Mesenchymal stem cell (in vitro differentiated cells and primary cell): Measurements from ENCODE around the gene TMEM52.

Experiments used
- DNase-seq: peaks from one replicate; pipeline ENCODE4 v3.0.0-alpha.2; 2013
- H2AFZ ChIP-seq: one replicate; pipeline ENCODE4 v1.6.1; 2013; ENCODE audit warnings: low read depth, mild to moderate bottlenecking, control low read depth, inconsistent platforms, low read length, moderate library complexity
- H2AK5ac ChIP-seq: 2 replicates; pipeline ENCODE4 v1.6.1; 2013; ENCODE audit warnings: low read length, moderate library complexity, mild to moderate bottlenecking, inconsistent platforms; ENCODE audit not compliant: severe bottlenecking
- H2BK120ac ChIP-seq: one replicate; pipeline ENCODE4 v1.6.1; 2013; ENCODE audit warnings: low read depth, mild to moderate bottlenecking, inconsistent platforms, low read length, moderate library complexity
- H2BK12ac ChIP-seq, 2 experiments: one replicate each; pipeline ENCODE4 v1.6.1; 2013; ENCODE audit warnings: inconsistent platforms in 2 of 2, low read length in 2 of 2, mild to moderate bottlenecking in 2 of 2, moderate library complexity in 2 of 2, control low read depth in 1 of 2
- H2BK15ac ChIP-seq: one replicate; pipeline ENCODE4 v1.6.1; 2013; ENCODE audit warnings: mild to moderate bottlenecking, low read depth, inconsistent platforms; ENCODE audit not compliant: poor library complexity, severe bottlenecking
- H2BK5ac ChIP-seq: 2 replicates; pipeline ENCODE4 v1.6.1; 2013; ENCODE audit warnings: low read depth, mild to moderate bottlenecking, low read length, control low read depth, inconsistent platforms; ENCODE audit not compliant: poor library complexity, severe bottlenecking
- H3K14ac ChIP-seq, 2 experiments: one replicate each; pipeline ENCODE4 v1.6.1; 2013; ENCODE audit warnings: inconsistent platforms in 2 of 2, low read length in 2 of 2, control low read depth in 1 of 2, mild to moderate bottlenecking in 1 of 2, moderate library complexity in 1 of 2
- H3K18ac ChIP-seq, 2 experiments: one replicate each; pipeline ENCODE4 v1.6.1; 2013; ENCODE audit warnings: inconsistent platforms in 2 of 2, low read length in 2 of 2, control low read depth in 1 of 2, low read depth in 1 of 2, mild to moderate bottlenecking in 1 of 2
- H3K23ac ChIP-seq, 2 experiments: one replicate each; pipeline ENCODE4 v1.6.1; 2013; ENCODE audit warnings: inconsistent platforms in 2 of 2, low read length in 2 of 2, mild to moderate bottlenecking in 2 of 2, moderate library complexity in 2 of 2, control low read depth in 1 of 2
- H3K27ac ChIP-seq: 2 replicates; pipeline ENCODE4 v1.5.1; 2013; ENCODE audit warnings: mild to moderate bottlenecking, moderate library complexity, low read length, control low read depth, inconsistent platforms; ENCODE audit not compliant: poor library complexity, severe bottlenecking
- H3K27me3 ChIP-seq, 2 experiments: 2 replicates each; pipeline versions ENCODE4 v1.6.1 to v1.7.0; 2013; ENCODE audit warnings: low read length in 2 of 2, mild to moderate bottlenecking in 2 of 2, moderate library complexity in 2 of 2, control low read depth in 1 of 2, inconsistent platforms in 1 of 2; ENCODE audit not compliant: control insufficient read depth in 1 of 2, insufficient read depth in 1 of 2
- H3K36me3 ChIP-seq, 2 experiments: 2 replicates each; pipeline versions ENCODE4 v1.6.1 to v1.7.0; 2013; ENCODE audit warnings: low read length in 2 of 2, control low read depth in 1 of 2, inconsistent platforms in 1 of 2, low read depth in 1 of 2, mild to moderate bottlenecking in 1 of 2; ENCODE audit not compliant: insufficient read depth in 2 of 2, control insufficient read depth in 1 of 2
- H3K4ac ChIP-seq, 2 experiments: one replicate each; pipeline ENCODE4 v1.6.1; 2013; ENCODE audit warnings: inconsistent platforms in 2 of 2, low read length in 2 of 2, mild to moderate bottlenecking in 2 of 2, moderate library complexity in 2 of 2, control low read depth in 1 of 2, low read depth in 1 of 2
- H3K4me1 ChIP-seq: 2 replicates; pipeline ENCODE4 v1.6.1; 2013; ENCODE audit warnings: low read depth, low read length, control low read depth; ENCODE audit not compliant: control insufficient read depth, insufficient read depth
- H3K4me2 ChIP-seq: 2 replicates; pipeline ENCODE4 v1.6.1; 2013; ENCODE audit warnings: low read length, mild to moderate bottlenecking, inconsistent platforms; ENCODE audit not compliant: poor library complexity, severe bottlenecking
- H3K4me3 ChIP-seq, 2 experiments: 2 replicates each; pipeline versions ENCODE4 v1.5.1 to v1.7.0; 2013; ENCODE audit warnings: low read length in 2 of 2, mild to moderate bottlenecking in 2 of 2, control low read depth in 1 of 2, low read depth in 1 of 2; ENCODE audit not compliant: insufficient read depth in 1 of 2
- H3K79me1 ChIP-seq: replicated peaks from 2 replicates; pipeline ENCODE4 v1.6.1; 2013; ENCODE audit warnings: mild to moderate bottlenecking, control low read depth, low read length, inconsistent platforms; ENCODE audit not compliant: poor library complexity, severe bottlenecking
- H3K9ac ChIP-seq: 2 replicates; pipeline ENCODE4 v1.7.0; 2013; ENCODE audit warnings: mild to moderate bottlenecking, low read length, moderate library complexity
- H3K9me3 ChIP-seq: 2 replicates; pipeline ENCODE4 v1.7.0; 2013; ENCODE audit warnings: mild to moderate bottlenecking, low read length; ENCODE audit not compliant: control insufficient read depth
- H4K8ac ChIP-seq: one replicate; pipeline ENCODE4 v1.6.1; 2013; ENCODE audit warnings: inconsistent platforms, mild to moderate bottlenecking, low read length, moderate library complexity
- H4K91ac ChIP-seq: one replicate; pipeline ENCODE4 v1.6.1; 2013; ENCODE audit warnings: mild to moderate bottlenecking, low read length, inconsistent platforms
- WGBS: methylation state at CpG from one replicate; pipeline ENCODE4 v1.1.7; 2013; ENCODE audit warnings: mixed read lengths; 5-methylcytosine and 5-hydroxymethylcytosine counted together

TMEM52 gene

GRCh38 chr1:1957533-1957961, 38.5 kb upstream of the TMEM52 start:
- Histone ChIP-seq H3K4me3 (no peak overlapping the region), H3K36me3 (no peaks in the 10 kb centered on the region), H3K79me1 (no peaks in the 10 kb centered on the region), H2BK15ac (no peak overlapping the region), H3K27me3 (peaks cover 26 to 61% of the 10 kb centered on the region in 2 experiments), H3K4ac (no peak overlapping the region), H4K91ac (no peak overlapping the region), H3K9me3 (no peaks in the 10 kb centered on the region), H2AK5ac (no peak overlapping the region), H2BK5ac (no peak overlapping the region), H3K4me2 (no peak overlapping the region), H3K9ac (no peak overlapping the region), H3K14ac (no peak overlapping the region), H3K27ac (no peak overlapping the region), H2BK12ac (no peak overlapping the region), H3K23ac (no peak overlapping the region), H4K8ac (no peak overlapping the region), H2AFZ (no peak overlapping the region), H2BK120ac (no peak overlapping the region), H3K18ac (no peak overlapping the region), H3K4me1 (peaks cover 11% of the 10 kb centered on the region)
- DNase-seq, result no peak
- 73% methylated on average over 20 of the region's 22 CpGs for WGBS

- peaks cover 26 to 57% of the 10 kb centered on the region in 2 experiments for H3K27me3 ChIP-seq
Observed at GRCh38 chr1:1956586-1957532, 37.8 kb upstream of the TMEM52 start.

GRCh38 chr1:1956101-1956500, 37.0 kb upstream of the TMEM52 start:
- Histone ChIP-seq H3K9ac (no peak overlapping the region), H3K4me1 (peaks cover 11% of the 10 kb centered on the region), H3K9me3 (no peaks in the 10 kb centered on the region), H2BK12ac (no peak overlapping the region), H3K36me3 (no peaks in the 10 kb centered on the region), H3K4me3 (no peak overlapping the region), H2AK5ac (no peak overlapping the region), H3K23ac (no peak overlapping the region), H4K91ac (no peak overlapping the region), H3K79me1 (no peaks in the 10 kb centered on the region), H2BK5ac (no peak overlapping the region), H3K27ac (no peak overlapping the region), H2BK15ac (no peak overlapping the region), H3K4me2 (no peak overlapping the region), H3K27me3 (peaks cover 21 to 57% of the 10 kb centered on the region in 2 experiments), H2BK120ac (no peak overlapping the region), H3K18ac (no peak overlapping the region), H2AFZ (no peak overlapping the region), H3K14ac (no peak overlapping the region), H3K4ac (no peak overlapping the region), H4K8ac (no peak overlapping the region)
- 81% methylated on average over 7 of the region's 7 CpGs for WGBS
- DNase-seq, result no peak

More at GRCh38 chr1:1956586-1957532, 37.8 kb upstream of the TMEM52 start:
- Histone ChIP-seq H2BK12ac (no peak overlapping the region), H4K8ac (no peak overlapping the region), H2BK120ac (no peak overlapping the region), H4K91ac (no peak overlapping the region), H3K9me3 (no peaks in the 10 kb centered on the region), H2BK15ac (no peak overlapping the region), H3K27ac (no peak overlapping the region), H3K18ac (no peak overlapping the region), H2AK5ac (no peak overlapping the region), H3K4me2 (no peak overlapping the region), H3K14ac (no peak overlapping the region), H3K4ac (no peak overlapping the region), H2AFZ (no peak overlapping the region), H3K36me3 (no peaks in the 10 kb centered on the region), H3K9ac (no peak overlapping the region), H3K4me3 (no peak overlapping the region), H2BK5ac (no peak overlapping the region), H3K23ac (no peak overlapping the region), H3K79me1 (no peaks in the 10 kb centered on the region), H3K4me1 (peaks cover 11% of the 10 kb centered on the region)
- DNase-seq, result no peak
- WGBS, result 91% methylated on average over 38 of the region's 38 CpGs

GRCh38 chr1:1955621-1956094, 36.6 kb upstream of the TMEM52 start:
- H3K27ac ChIP-seq, result no peak overlapping the region
- H2BK5ac ChIP-seq, result no peak overlapping the region
- no peak overlapping the region for H2BK15ac ChIP-seq
- no peak overlapping the region for H3K18ac ChIP-seq
- H3K4me1 ChIP-seq, result peaks cover 11% of the 10 kb centered on the region
- H4K8ac ChIP-seq, result no peak overlapping the region
- peaks cover 17 to 56% of the 10 kb centered on the region in 2 experiments for H3K27me3 ChIP-seq
- no peaks in the 10 kb centered on the region for H3K9me3 ChIP-seq
- no peak overlapping the region for H3K4me3 ChIP-seq
- no peaks in the 10 kb centered on the region for H3K79me1 ChIP-seq
- WGBS, result 77% methylated on average over 14 of the region's 14 CpGs
- H3K23ac ChIP-seq, result no peak overlapping the region
- H2AFZ ChIP-seq, result no peak overlapping the region
- H3K36me3 ChIP-seq, result no peaks in the 10 kb centered on the region
- H3K4me2 ChIP-seq, result no peak overlapping the region
- no peak overlapping the region for H3K4ac ChIP-seq
- no peak overlapping the region for H4K91ac ChIP-seq
- no peak overlapping the region for H2BK12ac ChIP-seq
- no peak overlapping the region for H2BK120ac ChIP-seq
- DNase-seq, result no peak
- H3K9ac ChIP-seq, result no peak overlapping the region
- H2AK5ac ChIP-seq, result no peak overlapping the region
- H3K14ac ChIP-seq, result no peak overlapping the region
